Neural crest cell (in vitro differentiated cells): ENCODE measurements around the gene ARPC5. TPM values are rescaled to one million over a fixed set of nuclear protein-coding genes. Genes with fewer than 3 reads are reported as not detected.

Experiments
- DNase-seq: peaks from one replicate; pipeline ENCODE4 v3.0.0; 2021; ENCODE audit warnings: low read depth, mixed read lengths, low spot score
- H3K27ac Mint-ChIP-seq: one replicate; pipeline ENCODE4 v1.8.0; 2021; ENCODE audit warnings: mild to moderate bottlenecking, mixed read lengths; ENCODE audit not compliant: unreplicated experiment
- H3K27me3 Mint-ChIP-seq: 2 replicates; pipeline ENCODE4 v1.8.0; 2021; ENCODE audit warnings: low read depth, mild to moderate bottlenecking, mixed read lengths
- H3K36me3 Mint-ChIP-seq: 2 replicates; pipeline ENCODE4 v1.8.0; 2021; ENCODE audit warnings: low read depth, mild to moderate bottlenecking, mixed read lengths
- H3K4me1 Mint-ChIP-seq: 2 replicates; pipeline ENCODE4 v1.8.0; 2021; ENCODE audit warnings: mixed read lengths
- H3K4me3 Mint-ChIP-seq: one replicate; pipeline ENCODE4 v1.8.0; 2021; ENCODE audit warnings: mild to moderate bottlenecking, mixed read lengths
- H3K9me3 Mint-ChIP-seq: 2 replicates; pipeline ENCODE4 v1.8.0; 2021; ENCODE audit warnings: mixed read lengths
- CTCF ChIP-seq: fragments of 200-600 bp; sonication (generic); conservative IDR thresholded peaks from 2 replicates; pipeline ENCODE4 v1.5.0; 2021; ENCODE audit warnings: antibody characterized with exemption, mild to moderate bottlenecking
- total RNA-seq: library from RNA; stranded (reverse); gene quantifications from 2 replicates; pipeline ENCODE4 v1.2.1, GENCODE V29; 2021

The ARPC5 gene
- total RNA-seq, 1 donor from 2014 or later = 87.0 TPM

- H3K4me3 Mint-ChIP-seq = no peak overlapping the region
- no peak overlapping the region for H3K27ac Mint-ChIP-seq
- H3K36me3 Mint-ChIP-seq = no peaks in the 10 kb centered on the region
- DNase-seq = no peak
- TF ChIP-seq CTCF = peak; percentile 35
- H3K27me3 Mint-ChIP-seq = no peaks in the 10 kb centered on the region
- H3K4me1 Mint-ChIP-seq = peaks cover 19% of the 10 kb centered on the region
- H3K9me3 Mint-ChIP-seq = no peaks in the 10 kb centered on the region
Measured at GRCh38 chr1:183580281-183580682, 55.3 kb downstream of the ARPC5 start.

- Mint-ChIP-seq H3K27me3 (no peaks in the 10 kb centered on the region), H3K4me1 (peaks cover 19% of the 10 kb centered on the region), H3K9me3 (no peaks in the 10 kb centered on the region), H3K36me3 (no peaks in the 10 kb centered on the region), H3K27ac (no peak overlapping the region), H3K4me3 (no peak overlapping the region)
- no peak for TF ChIP-seq CTCF
- no peak for DNase-seq
Measured at GRCh38 chr1:183578856-183579255, 56.7 kb downstream of the ARPC5 start.

- no peak overlapping the region for H3K4me3 Mint-ChIP-seq
- no peak for TF ChIP-seq CTCF
- H3K36me3 Mint-ChIP-seq = no peaks in the 10 kb centered on the region
- DNase-seq = no peak
- H3K4me1 Mint-ChIP-seq = peaks cover 19% of the 10 kb centered on the region
- H3K27me3 Mint-ChIP-seq = no peaks in the 10 kb centered on the region
- no peak overlapping the region for H3K27ac Mint-ChIP-seq
- H3K9me3 Mint-ChIP-seq = no peaks in the 10 kb centered on the region
Measured at GRCh38 chr1:183577897-183578465, 57.6 kb downstream of the ARPC5 start.

- H3K4me3 Mint-ChIP-seq = peak overlapping the region; percentile 11
- no peak overlapping the region for H3K27ac Mint-ChIP-seq
- no peak for TF ChIP-seq CTCF
- no peak for DNase-seq
- peaks cover 19% of the 10 kb centered on the region for H3K4me1 Mint-ChIP-seq
- H3K9me3 Mint-ChIP-seq = no peaks in the 10 kb centered on the region
- no peaks in the 10 kb centered on the region for H3K36me3 Mint-ChIP-seq
- no peaks in the 10 kb centered on the region for H3K27me3 Mint-ChIP-seq
Measured at GRCh38 chr1:183576537-183576936, 59.0 kb downstream of the ARPC5 start.

- Mint-ChIP-seq H3K4me3 (no peak overlapping the region), H3K27ac (peak overlapping the region; percentile 78), H3K36me3 (no peaks in the 10 kb centered on the region), H3K4me1 (peaks cover 19% of the 10 kb centered on the region), H3K9me3 (no peaks in the 10 kb centered on the region), H3K27me3 (no peaks in the 10 kb centered on the region)
- no peak for TF ChIP-seq CTCF
- no peak for DNase-seq
Measured at GRCh38 chr1:183575606-183576005, 60.0 kb downstream of the ARPC5 start.
